H1 (cell line): ENCODE measurements around the gene MAPRE2. TPM values are rescaled to one million over a fixed set of nuclear protein-coding genes. Genes with fewer than 3 reads are reported as not detected.

Source experiments
- CTCF ChIA-PET: fragments of 300-600 bp; sonication (Branson Sonifier 250); formaldehyde crosslinking; loops from one replicate; lab custom pipeline; 2021; ENCODE audit not compliant: partially characterized antibody; lab: Charles Lee
- POLR2A ChIA-PET: fragments of 300-600 bp; sonication (Branson Sonifier 250); formaldehyde crosslinking; loops from one replicate; lab custom pipeline; 2021; ENCODE audit warnings: inconsistent platforms; ENCODE audit not compliant: partially characterized antibody; lab: Charles Lee
- DNase-seq, 2 experiments: peaks; one replicate each; pipeline versions ENCODE4 v3.0.0 to v3.0.0-alpha.2; 2010 to 2022; ENCODE audit warnings: low spot score in 2 of 2, low read depth in 1 of 2, mixed read lengths in 1 of 2
- FAIRE-seq: peaks from 2 replicates; lab custom pipeline; 2011; peaks lifted over from hg19 to GRCh38; lab: Jason Lieb, UNC
- H2AFZ ChIP-seq: 2 replicates; pipeline ENCODE4 v1.8.1; 2012; ENCODE audit warnings: low read length, inconsistent platforms
- H2AK5ac ChIP-seq: 2 replicates; pipeline ENCODE4 v1.6.1; 2013; ENCODE audit warnings: low read depth, low read length
- H2BK120ac ChIP-seq: replicated peaks from 2 replicates; pipeline ENCODE3; 2013; ENCODE audit warnings: low read depth, low read length, inconsistent platforms
- H2BK12ac ChIP-seq: 2 replicates; pipeline ENCODE4 v1.6.1; 2013; ENCODE audit warnings: low read depth, low read length
- H2BK15ac ChIP-seq: 2 replicates; pipeline ENCODE4 v1.6.1; 2013; ENCODE audit warnings: low read length
- H2BK20ac ChIP-seq: 2 replicates; pipeline ENCODE4 v1.6.1; 2013; ENCODE audit warnings: low read length
- H2BK5ac ChIP-seq: 2 replicates; pipeline ENCODE4 v1.6.1; 2013; ENCODE audit warnings: low read depth, low read length
- H3K14ac ChIP-seq: 2 replicates; pipeline ENCODE4 v1.6.1; 2013; ENCODE audit warnings: inconsistent platforms; ENCODE audit not compliant: insufficient read length
- H3K18ac ChIP-seq: 2 replicates; pipeline ENCODE4 v1.6.1; 2013; ENCODE audit warnings: low read length; ENCODE audit errors: extremely low read depth
- H3K23ac ChIP-seq: 2 replicates; pipeline ENCODE4 v1.6.1; 2013; ENCODE audit warnings: inconsistent platforms; ENCODE audit not compliant: insufficient read length
- H3K23me2 ChIP-seq: 2 replicates; pipeline ENCODE4 v1.6.1; 2013; ENCODE audit warnings: low read depth, low read length
- H3K27ac ChIP-seq: 2 replicates; pipeline ENCODE4 v1.6.1; 2011; ENCODE audit warnings: low read depth, low read length, inconsistent platforms
- H3K27me3 ChIP-seq, 4 experiments: replicated peaks in 1 of 4; 1 replicate in 1 of 4; 2 replicates in 3 of 4; pipeline versions ENCODE4 v1.6.1 to v1.8.1; 2011 to 2013; ENCODE audit warnings: low read length in 3 of 4, mild to moderate bottlenecking in 3 of 4, inconsistent platforms in 2 of 4, mixed read lengths in 2 of 4, moderate library complexity in 1 of 4; ENCODE audit not compliant: control insufficient read depth in 3 of 4, insufficient read depth in 3 of 4; ENCODE audit errors: extremely low read depth in 1 of 4
- H3K36me3 ChIP-seq, 4 experiments: 2 replicates each; pipeline versions ENCODE4 v1.6.1 to v1.8.1; 2011 to 2013; ENCODE audit warnings: mild to moderate bottlenecking in 4 of 4, low read length in 3 of 4, moderate library complexity in 2 of 4, control low read depth in 1 of 4, inconsistent platforms in 1 of 4; ENCODE audit not compliant: insufficient read depth in 4 of 4, control insufficient read depth in 2 of 4
- H3K4ac ChIP-seq: replicated peaks from 2 replicates; pipeline ENCODE3; 2013; ENCODE audit warnings: low read length, low read depth, mixed read lengths, inconsistent platforms; ENCODE audit not compliant: insufficient read length
- H3K4me1 ChIP-seq, 4 experiments: replicated peaks in 1 of 4; 1 replicate in 1 of 4; 2 replicates in 3 of 4; pipeline versions ENCODE4 v1.6.1 to v1.8.1; 2011 to 2013; ENCODE audit warnings: low read length in 3 of 4, inconsistent platforms in 2 of 4, mixed read lengths in 1 of 4; ENCODE audit not compliant: insufficient read depth in 4 of 4, control insufficient read depth in 3 of 4
- H3K4me2 ChIP-seq, 2 experiments: 2 replicates each; pipeline versions ENCODE4 v1.6.1 to v1.8.1; 2011 to 2013; ENCODE audit warnings: low read depth in 2 of 2, low read length in 2 of 2, control low read depth in 1 of 2, inconsistent platforms in 1 of 2, mild to moderate bottlenecking in 1 of 2; ENCODE audit not compliant: insufficient read depth in 1 of 2
- H3K4me3 ChIP-seq, 4 experiments: fragments of 200-600, 300-600 bp in 1 of 4; sonication (generic), shearing (Covaris generic), sonication (Bioruptor Twin) in 1 of 4; 2 replicates each; pipeline versions ENCODE4 v1.5.1 to v1.8.1; 2011 to 2016; ENCODE audit warnings: low read length in 4 of 4, low read depth in 3 of 4, control low read depth in 2 of 4, inconsistent platforms in 2 of 4, mild to moderate bottlenecking in 2 of 4, mixed read lengths in 1 of 4, moderate library complexity in 1 of 4; ENCODE audit not compliant: insufficient read depth in 2 of 4; ENCODE audit errors: extremely low read depth in 1 of 4
- H3K56ac ChIP-seq: replicated peaks from 2 replicates; pipeline ENCODE3; 2013; ENCODE audit warnings: low read depth, mild to moderate bottlenecking, mixed read lengths, low read length, inconsistent platforms; ENCODE audit not compliant: insufficient read length
- H3K79me1 ChIP-seq: 2 replicates; pipeline ENCODE4 v1.6.1; 2013; ENCODE audit warnings: low read depth, low read length, control low read depth
- H3K79me2 ChIP-seq, 2 experiments: 2 replicates each; pipeline versions ENCODE4 v1.6.1 to v1.8.1; 2012 to 2013; ENCODE audit warnings: low read length in 2 of 2, mild to moderate bottlenecking in 2 of 2, inconsistent platforms in 1 of 2; ENCODE audit not compliant: insufficient read depth in 2 of 2, control insufficient read depth in 1 of 2
- H3K9ac ChIP-seq, 4 experiments: replicated peaks in 1 of 4; 1 replicate in 1 of 4; 2 replicates in 3 of 4; pipeline versions ENCODE4 v1.6.1 to v1.8.1; 2011 to 2013; ENCODE audit warnings: low read depth in 3 of 4, low read length in 3 of 4, control low read depth in 2 of 4, mild to moderate bottlenecking in 2 of 4, moderate library complexity in 2 of 4, inconsistent platforms in 1 of 4; ENCODE audit errors: extremely low read depth in 1 of 4
- H3K9me3 ChIP-seq, 2 experiments: 2 replicates each; pipeline versions ENCODE4 v1.6.1 to v1.8.1; 2012 to 2013; ENCODE audit warnings: mild to moderate bottlenecking in 2 of 2, moderate library complexity in 2 of 2, control low read depth in 1 of 2, inconsistent platforms in 1 of 2, low read depth in 1 of 2, low read length in 1 of 2, mixed read lengths in 1 of 2; ENCODE audit not compliant: insufficient read depth in 2 of 2
- H4K20me1 ChIP-seq, 2 experiments: replicated peaks in 1 of 2; 2 replicates each; pipeline versions ENCODE3 to v1.8.1; 2011 to 2013; ENCODE audit warnings: inconsistent platforms in 2 of 2, low read length in 2 of 2, mild to moderate bottlenecking in 1 of 2; ENCODE audit not compliant: insufficient read depth in 2 of 2, control insufficient read depth in 1 of 2
- H4K5ac ChIP-seq: 2 replicates; pipeline ENCODE4 v1.6.1; 2013; ENCODE audit warnings: low read length, low read depth, mixed read lengths, inconsistent platforms; ENCODE audit not compliant: insufficient read length
- H4K8ac ChIP-seq: 2 replicates; pipeline ENCODE4 v1.8.0; 2013; ENCODE audit warnings: mild to moderate bottlenecking, moderate library complexity, low read length, inconsistent platforms; ENCODE audit not compliant: insufficient read depth; ENCODE audit errors: extremely low read depth
- H4K91ac ChIP-seq: replicated peaks from 2 replicates; pipeline ENCODE3; 2013; ENCODE audit warnings: low read length, mixed read lengths, inconsistent platforms; ENCODE audit not compliant: insufficient read length
- CREB1 ChIP-seq: IDR thresholded peaks from 2 replicates; pipeline ENCODE4 v1.6.1; 2012; ENCODE audit warnings: inconsistent platforms
- CTCF ChIP-seq, 3 experiments: IDR thresholded peaks; 1 replicate in 2 of 3; 2 replicates in 1 of 3; pipeline versions ENCODE4 v1.5.1 to v1.6.1; 2011; ENCODE audit warnings: low read length in 3 of 3, mild to moderate bottlenecking in 3 of 3, inconsistent platforms in 2 of 3, low read depth in 1 of 3, moderate library complexity in 1 of 3; ENCODE audit not compliant: insufficient read depth in 1 of 3; ENCODE audit errors: control extremely low read depth in 1 of 3
- EGR1 ChIP-seq: IDR thresholded peaks from 2 replicates; pipeline ENCODE4 v1.6.1; 2011; ENCODE audit warnings: low read depth, low read length, borderline replicate concordance
- GABPA ChIP-seq: IDR thresholded peaks from 2 replicates; pipeline ENCODE4 v1.6.1; 2011; ENCODE audit warnings: mild to moderate bottlenecking, low read length, moderate library complexity, borderline replicate concordance; ENCODE audit not compliant: insufficient read depth
- KDM1A ChIP-seq: fragments of 200-600, 300-600 bp; sonication (generic); IDR thresholded peaks from 2 replicates; pipeline ENCODE4 v1.7.1; 2016; ENCODE audit warnings: mild to moderate bottlenecking, low read length, borderline replicate concordance
- MAX ChIP-seq: IDR thresholded peaks from 2 replicates; pipeline ENCODE4 v1.6.1; 2012; ENCODE audit warnings: inconsistent platforms
- SAP30 ChIP-seq: fragments of 300-600 bp; sonication (generic); IDR thresholded peaks from 2 replicates; pipeline ENCODE4 v1.7.1; 2012; ENCODE audit warnings: low read length, moderate library complexity, mild to moderate bottlenecking, inconsistent platforms; ENCODE audit not compliant: insufficient read depth, insufficient replicate concordance
- SIN3A ChIP-seq, 2 experiments: IDR thresholded peaks in 1 of 2; conservative IDR thresholded peaks in 1 of 2; 2 replicates each; pipeline ENCODE4 v1.6.1; 2011 to 2012; ENCODE audit warnings: low read length in 2 of 2, improper control_type of control experiment in 1 of 2, low read depth in 1 of 2, mild to moderate bottlenecking in 1 of 2
- USF2 ChIP-seq: IDR thresholded peaks from 2 replicates; pipeline ENCODE4 v1.6.1; 2011; ENCODE audit warnings: low read length, improper control_type of control experiment
- WGBS, 2 experiments: shearing (Covaris generic) in 1 of 2; methylation state at CpG; one replicate each; pipeline versions ENCODE4 v1.1.6 to v1.1.7; 2013 to 2015; ENCODE audit warnings: low lambda C conversion rate in 2 of 2, mixed read lengths in 2 of 2, inconsistent platforms in 1 of 2, low coverage in 1 of 2, missing lambda C conversion rate in 1 of 2; ENCODE audit not compliant: insufficient replicate concordance in 2 of 2, insufficient coverage in 1 of 2, insufficient read length in 1 of 2; ENCODE audit errors: extremely low coverage in 1 of 2, missing lambda C conversion rate in 1 of 2; 5-methylcytosine and 5-hydroxymethylcytosine counted together
- polyA plus RNA-seq, 7 experiments: library from polyadenylated mRNA; depleted of rRNA in 3 of 7; stranded (reverse) in 5 of 7; unstranded in 2 of 7; fragments of >200 nt in 5 of 7; fragments of 200-250 nt in 2 of 7; gene quantifications; 1 replicate in 5 of 7; 2 replicates in 1 of 7; 4 replicates in 1 of 7; pipeline versions ENCODE4 v1.2.1 to v1.2.3, GENCODE V29; 2011 to 2013; ENCODE audit warnings: missing spikeins in 2 of 7, mixed read lengths in 2 of 7
- total RNA-seq: library from RNA; stranded (reverse); fragmentation: NEBNext Ultra II Directional; extraction: Animal tissue kit (Norgen Biotek cat#: 25700); gene quantifications from 2 replicates; pipeline ENCODE4 v1.2.1, GENCODE V29; 2021

MAPRE2 gene
- total and polyA plus RNA-seq, 2 of the 8 experiments (the other 6 are each of a cell fraction or from before 2014, with no cell fraction given) = 32.6 to 33.1 TPM

DNA sequence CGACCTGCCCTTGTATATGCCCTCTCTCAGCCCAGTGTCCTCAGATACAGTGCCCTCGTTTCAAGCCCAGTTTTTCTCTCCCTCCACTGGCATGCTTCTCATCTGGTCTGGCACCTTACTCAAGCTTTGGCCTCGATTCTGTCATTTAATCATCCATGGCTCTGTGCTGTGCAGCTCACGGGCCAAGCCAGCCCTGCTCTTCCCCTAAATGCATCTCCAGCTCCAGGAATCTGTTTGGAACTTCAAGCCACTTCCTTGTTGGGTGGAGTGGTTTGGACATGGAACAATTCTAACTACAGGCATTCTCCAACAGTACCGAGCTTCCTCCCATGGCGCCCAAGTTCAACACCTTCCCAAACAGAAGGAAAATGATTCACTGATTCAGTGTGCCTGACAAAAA is 122.9 kb downstream of the MAPRE2 start:
- Histone ChIP-seq H3K4me3 (no peak overlapping the region), H3K27ac (no peak overlapping the region), H3K14ac (no peak overlapping the region), H2AK5ac (no peak overlapping the region), H3K79me2 (no peaks in the 10 kb centered on the region), H3K79me1 (no peaks in the 10 kb centered on the region), H2BK120ac (no peak overlapping the region), H2BK12ac (no peak overlapping the region), H3K18ac (no peak overlapping the region), H3K9me3 (no peaks in the 10 kb centered on the region), H4K8ac (no peak overlapping the region), H3K9ac (no peak overlapping the region), H3K23me2 (no peaks in the 10 kb centered on the region), H3K27me3 (no peaks in the 10 kb centered on the region; a peak in 1 of 7 replicates), H2BK15ac (no peak overlapping the region), H4K20me1 (no peaks in the 10 kb centered on the region), H3K23ac (no peak overlapping the region), H2AFZ (0 out of 2 replicates have a peak overlapping the region, but pooled peaks have one; percentile 64), H3K4me1 (no peaks in the 10 kb centered on the region), H4K5ac (no peak overlapping the region), H3K4ac (no peak overlapping the region), H3K4me2 (no peak overlapping the region), H3K56ac (no peak overlapping the region), H4K91ac (no peak overlapping the region), H2BK5ac (no peak overlapping the region), H3K36me3 (no peaks in the 10 kb centered on the region), H2BK20ac (no peak overlapping the region)
- TF ChIP-seq GABPA = no peak
- TF ChIP-seq USF2 = no peak
- TF ChIP-seq CREB1 = no peak
- TF ChIP-seq MAX = no peak
- TF ChIP-seq KDM1A = no peak
- no peak for TF ChIP-seq CTCF (IDR thresholded peaks at IDR 0.05; ENCODE audit: control extremely low read depth in 1 of 3, insufficient read depth in 1 of 3, low read depth in 1 of 3, low read length in 3 of 3)
- no peak for TF ChIP-seq EGR1
- TF ChIP-seq SAP30 = no peak
- TF ChIP-seq SIN3A (conservative IDR thresholded peaks at IDR 0.05 in 1 of 2, IDR thresholded peaks at IDR 0.05 in 1 of 2; ENCODE audit: low read depth in 1 of 2, low read length in 2 of 2) = no peak
- FAIRE-seq (no peak), DNase-seq (no peak)
- 86% methylated on average over 6 of the region's 6 CpGs; no CpG with 5 or more reads in 1 of the 2 experiments for WGBS, 2 experiments
- ChIA-PET POLR2A (no interaction called here), CTCF (interaction anchor here (0.8 to 1.2 kb wide), 3 partner anchors 12 to 66 kb away, joined by 3 to 5 read pairs (median 3); no protein-coding TSS in a partner anchor)
